HG02840 (cell line): ENCODE data around the gene DAB2.

ENCODE experiments used
- ATAC-seq: cut with Tn5 transposase; IDR thresholded peaks from one replicate; pipeline ENCODE4 v1.9.1; 2021; ENCODE audit warnings: mild to moderate bottlenecking, moderate library complexity, moderate number of reproducible peaks; ENCODE audit not compliant: unreplicated experiment, low FRiP score

The DAB2 gene

DNA sequence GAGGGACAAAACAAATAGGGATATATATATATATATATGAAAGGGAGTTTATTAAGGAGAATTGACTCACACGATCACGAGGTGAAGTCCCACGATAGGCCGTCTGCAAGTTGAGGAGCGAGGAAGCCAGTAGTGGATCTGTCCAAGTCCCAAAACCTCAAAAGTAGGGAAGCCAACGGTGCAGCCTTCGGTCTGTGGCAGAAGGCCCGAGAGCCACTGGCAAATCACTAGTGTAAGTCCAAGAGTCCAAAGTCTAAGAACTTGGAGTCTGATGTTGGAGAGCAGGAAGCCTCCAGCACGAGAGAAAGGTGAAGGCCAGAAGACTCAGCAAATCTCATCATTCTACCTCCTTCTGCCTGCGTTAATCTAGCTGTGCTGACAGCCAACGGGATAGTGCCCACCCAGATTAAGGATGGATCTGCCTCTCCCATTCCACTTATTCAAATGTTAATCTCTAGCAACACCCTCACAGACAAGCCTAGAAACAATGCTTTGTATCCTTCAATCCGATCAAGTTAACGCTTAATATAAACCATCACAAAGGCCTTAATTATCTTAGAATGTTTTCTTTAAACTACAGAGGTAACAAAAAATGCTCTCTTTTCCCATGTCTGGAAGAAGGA, 23.8 kb upstream of the DAB2 start:
- no peak for ATAC-seq

DNA sequence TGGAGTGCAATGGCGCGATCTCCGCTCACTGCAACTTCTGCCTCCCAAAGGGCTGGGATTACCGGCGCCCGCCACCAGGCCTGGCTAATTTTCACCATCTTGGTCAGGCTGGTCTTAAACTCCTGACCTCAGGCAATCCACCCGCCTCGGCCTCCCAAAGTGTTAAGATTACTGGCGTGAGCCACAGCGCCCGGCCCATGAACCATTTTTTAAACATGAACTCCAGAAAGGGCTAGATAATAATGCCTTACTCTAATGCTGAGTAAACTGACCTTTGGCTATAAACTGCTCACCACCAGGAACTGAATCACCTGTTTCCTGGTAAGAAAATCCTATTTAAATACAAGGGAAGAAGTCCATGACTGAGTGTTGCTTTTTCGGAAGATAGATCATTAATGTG, 23.2 kb upstream of the DAB2 start:
- no peak for ATAC-seq

DNA sequence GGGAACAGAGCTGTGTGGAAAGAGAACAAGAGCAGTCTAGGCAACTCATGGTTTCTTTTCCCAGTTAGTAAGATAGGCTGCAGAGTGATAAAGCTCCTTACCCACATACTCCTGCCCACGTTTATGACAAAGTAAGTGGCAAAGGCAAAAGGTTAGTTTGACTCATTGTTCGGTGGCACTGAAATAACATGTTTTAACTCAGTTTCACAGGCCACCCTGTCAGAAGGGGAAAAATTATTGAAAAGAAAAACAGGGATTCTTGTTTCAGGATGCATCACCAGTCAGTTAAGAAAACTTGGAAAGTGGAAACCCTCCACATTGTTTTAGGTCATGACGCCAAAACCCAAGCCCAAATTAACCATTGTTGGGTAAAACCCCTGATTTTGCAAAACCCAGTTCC, 22.3 kb upstream of the DAB2 start:
- no peak for ATAC-seq

DNA sequence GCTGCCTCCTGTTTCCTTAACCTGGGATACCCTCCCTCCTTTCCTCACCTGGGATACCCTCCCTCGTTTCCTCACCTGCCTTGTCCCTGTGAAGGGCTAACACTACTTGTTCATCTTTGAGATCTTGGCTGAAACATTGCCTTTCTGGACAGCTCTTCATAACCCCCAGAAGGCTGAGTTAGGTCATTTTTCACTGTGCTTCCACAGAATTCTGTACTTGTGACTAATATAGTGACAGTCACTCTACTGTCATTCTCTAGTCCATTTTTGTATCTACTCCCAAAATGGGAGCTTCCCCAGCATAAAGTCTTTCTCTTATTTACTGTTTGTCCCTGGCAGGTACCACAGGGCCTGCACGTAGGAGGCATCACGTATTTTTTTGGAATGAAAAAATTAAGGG, 21.5 kb upstream of the DAB2 start:
- ATAC-seq: no peak

DNA sequence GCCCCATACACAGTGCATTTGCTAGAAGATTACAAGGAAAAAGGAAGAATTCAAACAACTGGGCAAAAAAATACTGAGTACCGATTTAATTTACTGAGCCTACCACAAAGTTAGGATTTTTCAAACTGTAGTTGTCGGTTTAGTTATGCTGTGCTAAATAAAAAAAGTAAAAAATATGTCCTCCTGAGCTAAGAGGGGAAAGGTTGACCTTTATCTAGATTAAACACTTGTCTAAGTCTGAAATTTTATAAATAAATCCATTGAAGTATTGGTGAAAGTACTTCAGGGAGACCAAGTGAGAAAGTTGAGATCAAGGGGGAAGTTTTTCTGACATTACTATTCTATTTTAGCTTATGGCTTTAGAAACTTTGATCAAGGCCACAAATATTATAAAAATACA, 19.1 kb upstream of the DAB2 start:
- ATAC-seq: no peak

DNA sequence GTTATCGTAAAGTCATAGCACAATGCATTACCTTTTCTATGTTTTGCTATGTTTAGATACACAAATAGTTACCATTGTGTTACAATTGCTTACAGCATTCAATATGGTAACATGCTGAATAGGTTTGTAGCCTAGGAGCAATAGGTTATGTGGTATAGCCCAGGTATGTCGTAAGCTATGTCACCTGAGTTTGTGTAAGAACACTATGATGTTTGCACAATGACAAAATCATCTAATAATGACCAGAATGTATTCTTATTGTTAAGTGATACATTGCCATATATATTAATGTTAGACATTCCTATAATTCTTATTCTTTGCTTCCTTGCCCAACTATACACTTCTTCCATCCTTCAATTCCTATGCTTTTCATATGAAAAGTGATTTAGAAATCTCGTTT, 18.2 kb upstream of the DAB2 start:
- no peak for ATAC-seq

DNA sequence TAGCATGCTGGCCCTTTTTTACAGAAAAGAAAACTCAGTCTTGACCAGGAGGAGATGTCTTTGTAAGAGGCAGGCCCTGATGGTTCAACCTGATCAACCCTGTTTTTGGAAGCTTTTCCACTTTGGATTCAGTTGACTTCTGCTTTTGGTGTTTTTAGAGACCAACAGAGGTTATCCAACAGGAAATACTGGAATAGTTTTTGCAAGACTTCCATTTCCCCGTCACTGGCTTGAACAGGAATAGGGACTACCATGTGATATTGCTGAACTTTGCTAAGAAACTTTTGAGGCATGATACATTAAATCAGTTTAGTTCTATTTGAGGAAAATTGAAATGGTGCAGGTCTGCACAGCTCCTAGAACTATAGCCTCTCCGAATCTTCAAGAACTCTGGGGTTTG, 17.1 kb upstream of the DAB2 start:
- no peak for ATAC-seq

DNA sequence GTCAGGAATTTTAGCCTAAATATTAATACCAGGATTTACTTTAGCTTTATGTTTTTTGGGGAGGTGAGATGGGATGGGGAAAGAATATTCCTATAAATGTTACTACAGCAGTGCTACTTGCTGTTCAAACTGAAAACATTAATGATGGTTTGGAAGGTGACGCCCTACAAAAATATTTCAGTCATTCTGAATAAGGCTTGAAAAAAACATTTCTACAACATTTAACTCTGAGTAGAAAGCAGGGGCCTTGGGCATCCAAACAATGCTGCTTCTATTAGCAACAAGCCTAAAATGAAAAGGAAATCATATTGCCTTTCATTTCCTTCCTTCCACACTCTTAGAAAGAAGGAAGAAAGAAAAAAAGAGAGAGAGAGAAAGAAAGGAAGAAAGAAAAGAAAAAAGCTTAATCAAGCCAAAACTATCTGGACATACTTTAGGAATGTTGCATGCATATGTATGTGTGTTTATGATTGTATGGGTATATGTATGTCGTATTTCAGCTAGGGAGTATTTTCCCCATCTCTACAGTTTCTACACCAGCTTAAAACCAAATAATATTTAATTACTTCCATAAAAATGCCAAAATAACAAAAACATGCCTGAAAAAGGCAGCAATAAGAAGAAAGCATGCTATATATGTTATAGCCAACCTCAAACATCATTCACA, 16.3 kb upstream of the DAB2 start:
- ATAC-seq: no peak

DNA sequence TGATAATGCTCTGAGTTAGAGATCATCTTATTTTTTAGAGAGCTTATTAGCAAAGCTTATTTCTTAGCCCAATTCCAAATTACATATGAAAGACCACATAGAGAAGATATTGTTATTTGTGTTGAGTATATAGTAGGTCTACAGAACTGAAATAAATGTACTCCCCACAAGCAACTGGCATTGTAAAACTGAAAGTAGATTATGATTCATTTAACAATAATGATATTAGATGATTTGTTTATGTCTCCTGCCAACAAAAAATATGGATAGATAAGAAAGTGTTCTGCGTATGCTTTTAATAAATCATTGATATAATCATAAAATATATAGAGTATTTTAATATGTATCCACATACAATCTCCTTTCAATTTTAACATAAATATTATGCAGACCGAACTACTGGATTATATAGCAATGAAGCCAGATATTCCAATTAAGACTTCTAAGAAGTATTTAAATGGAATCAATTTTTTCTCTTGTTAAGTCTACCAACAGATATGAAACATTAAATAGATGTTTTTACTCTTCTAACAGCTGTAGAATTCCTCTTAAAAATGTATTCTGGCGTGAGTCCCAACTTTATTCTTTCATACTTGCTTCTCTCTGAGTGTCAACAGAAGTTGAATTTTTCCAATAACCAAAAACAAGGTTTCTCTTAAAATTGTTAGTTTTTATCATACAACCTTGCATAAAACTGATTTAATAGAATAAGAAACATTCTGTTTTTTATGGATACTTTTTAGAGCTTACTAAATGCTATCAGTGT, 15.6 kb upstream of the DAB2 start:
- ATAC-seq: no peak

DNA sequence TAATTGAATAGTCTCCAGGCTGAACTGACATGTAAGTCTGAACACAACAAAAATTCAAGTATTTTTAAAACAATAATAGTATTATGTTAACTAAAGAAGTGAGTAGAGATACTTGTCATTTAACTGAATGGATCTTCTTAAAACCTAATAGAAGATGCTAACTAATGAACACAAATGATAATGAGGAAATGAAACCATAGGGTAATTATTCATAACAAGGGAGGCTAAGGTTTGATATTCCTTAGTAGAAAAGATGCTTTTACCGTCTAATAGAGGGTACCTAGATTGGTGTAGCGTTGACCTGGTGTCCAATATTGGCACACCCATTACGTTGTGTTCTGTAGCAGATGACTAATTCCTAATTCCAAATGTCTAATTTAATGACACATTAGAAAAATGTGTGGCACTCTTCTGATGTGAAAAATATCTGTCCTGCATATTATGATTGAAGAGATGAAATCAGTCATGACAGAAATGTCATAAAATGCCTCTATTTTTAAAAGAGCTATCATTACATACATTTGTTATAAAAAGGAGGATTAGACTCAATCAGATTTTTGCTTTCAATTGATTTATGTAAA, 14.9 kb upstream of the DAB2 start:
- no peak for ATAC-seq

DNA sequence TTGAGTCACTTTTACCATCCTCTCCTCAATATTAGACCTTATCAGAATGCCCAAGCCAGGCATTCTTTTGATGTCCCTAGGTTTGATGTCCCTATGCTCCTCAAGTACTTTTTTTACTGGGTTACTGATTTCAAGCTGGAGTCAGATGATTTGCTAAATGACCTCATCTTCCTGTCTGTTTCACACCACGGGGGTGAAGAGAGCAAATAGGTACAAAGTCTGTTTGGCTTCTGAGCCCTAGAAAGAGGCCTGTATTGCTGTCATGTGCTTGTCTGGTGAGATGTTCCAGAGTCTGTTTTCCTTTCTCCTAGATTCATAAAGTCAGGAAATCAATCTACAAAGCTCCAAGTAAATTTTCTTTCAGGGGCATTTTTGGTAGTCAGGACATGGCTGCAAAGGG, 12.7 kb upstream of the DAB2 start:
- ATAC-seq: no peak

DNA sequence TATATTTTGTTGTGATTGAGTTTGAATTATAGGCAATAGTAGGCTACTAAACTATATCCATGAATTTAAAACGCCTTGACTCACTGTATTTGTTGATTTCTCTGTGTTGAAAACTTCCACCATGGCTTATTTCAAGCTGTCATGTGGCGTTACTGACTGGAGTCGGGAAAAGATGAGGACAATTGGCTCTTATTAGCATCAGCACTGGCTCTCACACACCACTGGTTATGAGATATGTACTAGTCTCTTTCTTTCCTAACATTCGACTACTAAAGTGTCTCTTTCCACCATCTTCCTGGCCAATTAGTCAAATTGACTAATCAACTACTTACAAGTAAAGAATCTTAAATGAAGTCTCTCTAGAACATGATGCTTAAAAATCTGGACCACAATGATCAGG, 9.1 kb upstream of the DAB2 start:
- ATAC-seq: no peak

DNA sequence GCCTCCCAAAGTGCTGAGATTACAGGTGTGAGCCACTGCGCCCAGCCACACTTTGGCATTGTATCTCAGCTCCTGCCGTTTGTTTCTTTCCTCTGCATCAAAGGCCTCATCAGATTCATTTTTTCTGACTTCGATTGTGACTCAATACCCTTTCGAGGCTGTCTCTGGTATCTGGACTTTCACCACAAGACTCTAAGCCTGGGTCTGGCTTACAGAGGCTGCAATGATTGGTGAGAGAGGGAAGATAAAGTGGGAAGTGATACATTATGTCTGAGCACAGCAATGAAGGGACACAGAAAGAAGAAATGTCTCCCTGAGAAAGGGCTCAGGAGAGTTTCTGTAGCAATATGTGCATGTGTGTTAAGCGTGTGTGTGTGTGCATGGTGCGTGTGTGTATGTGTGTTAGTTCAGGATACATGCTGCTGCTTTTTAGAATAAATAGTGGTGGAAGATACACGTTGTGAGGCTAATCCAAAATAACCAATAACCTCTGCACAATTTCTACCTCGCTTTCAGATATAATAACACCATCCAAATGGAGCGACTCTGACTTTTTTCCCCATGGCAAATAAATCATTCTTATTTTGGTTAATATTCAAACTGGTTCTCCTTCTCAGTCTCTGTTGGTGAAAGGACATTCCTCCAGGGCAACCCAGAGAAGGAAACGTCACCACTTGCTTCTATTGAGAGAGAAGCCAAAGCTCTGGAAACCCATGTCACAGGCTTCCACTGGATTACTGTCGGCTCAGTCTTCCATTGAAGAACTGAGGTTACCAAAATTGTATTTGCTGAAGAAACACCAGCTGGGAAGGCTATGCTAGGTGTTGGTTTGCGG, 8.1 kb upstream of the DAB2 start:
- no peak for ATAC-seq

DNA sequence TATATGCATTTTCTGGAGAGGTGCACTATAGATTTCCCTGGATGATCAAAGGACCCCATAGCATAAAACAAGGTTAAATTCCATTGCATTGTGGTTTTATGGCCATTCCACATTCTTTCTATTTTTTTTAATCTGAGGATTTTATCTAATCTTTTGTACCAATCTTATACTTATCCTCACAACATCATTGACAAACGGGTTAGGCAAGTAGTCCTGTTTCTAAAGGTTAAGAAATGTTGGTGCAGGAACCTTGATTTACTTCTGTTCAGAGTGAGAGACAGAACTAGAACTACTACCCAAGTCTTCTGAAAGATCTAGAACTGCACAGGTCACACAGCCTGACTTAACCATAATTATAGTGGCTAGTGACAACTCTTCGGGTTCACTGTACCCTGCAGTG, 5.7 kb upstream of the DAB2 start:
- no peak for ATAC-seq

DNA sequence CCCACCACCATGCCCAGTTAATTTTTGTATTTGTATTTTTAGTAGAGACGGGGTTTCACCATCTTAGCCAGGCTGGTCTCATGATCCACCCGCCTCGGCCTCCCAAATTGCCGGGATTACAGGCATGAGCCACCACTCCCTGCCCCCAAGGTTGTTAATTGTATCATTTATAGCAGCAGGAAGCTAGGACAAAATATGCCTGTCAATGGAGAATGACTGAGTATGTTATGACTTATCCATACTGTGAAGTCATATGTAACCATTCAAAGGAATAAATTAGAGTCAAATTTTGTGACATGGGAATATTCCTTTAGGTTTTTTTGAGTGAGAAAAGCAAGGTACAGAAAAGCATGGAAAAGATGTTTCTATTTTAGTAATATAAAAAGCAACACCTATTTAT, 3.9 kb upstream of the DAB2 start:
- no peak for ATAC-seq

DNA sequence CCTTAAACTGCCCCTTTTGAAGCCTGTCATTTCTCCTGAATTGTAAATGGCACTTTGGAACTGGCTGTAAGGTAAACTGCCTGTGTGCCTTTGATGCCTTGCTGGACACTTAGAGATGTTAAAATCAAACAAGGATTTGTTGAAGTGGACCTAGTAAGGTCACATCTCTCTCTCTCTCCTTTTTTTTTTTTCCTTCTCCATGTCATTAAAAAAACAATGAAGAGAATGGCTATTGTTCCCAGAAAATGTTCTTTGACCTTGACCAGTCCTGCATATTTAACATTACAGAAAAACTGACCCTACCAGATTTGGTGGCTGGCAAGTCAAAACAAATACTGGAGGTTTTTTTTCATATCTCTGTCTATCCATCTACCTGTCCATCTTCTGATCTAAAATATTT, 2.9 kb upstream of the DAB2 start:
- ATAC-seq: no peak

DNA sequence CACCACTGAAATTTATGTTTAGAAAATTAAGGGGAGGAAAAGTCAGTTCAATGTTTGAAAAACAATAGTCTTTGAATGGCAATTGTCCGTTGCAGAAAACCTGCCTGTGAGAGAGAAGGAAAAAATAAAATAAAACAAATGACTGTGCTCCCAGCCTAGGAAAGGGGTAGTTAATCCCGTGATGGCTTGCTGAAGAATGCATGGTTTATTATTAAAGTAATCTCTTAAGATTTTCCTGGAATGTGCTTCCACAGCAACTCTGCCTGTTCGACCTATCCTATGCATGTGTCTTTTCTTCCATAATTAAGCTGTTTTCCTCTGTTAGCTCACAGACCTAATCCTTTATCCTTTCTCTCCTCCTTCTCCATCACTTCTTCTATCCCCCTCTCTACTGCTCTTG, 2.4 kb upstream of the DAB2 start:
- ATAC-seq: no peak

DNA sequence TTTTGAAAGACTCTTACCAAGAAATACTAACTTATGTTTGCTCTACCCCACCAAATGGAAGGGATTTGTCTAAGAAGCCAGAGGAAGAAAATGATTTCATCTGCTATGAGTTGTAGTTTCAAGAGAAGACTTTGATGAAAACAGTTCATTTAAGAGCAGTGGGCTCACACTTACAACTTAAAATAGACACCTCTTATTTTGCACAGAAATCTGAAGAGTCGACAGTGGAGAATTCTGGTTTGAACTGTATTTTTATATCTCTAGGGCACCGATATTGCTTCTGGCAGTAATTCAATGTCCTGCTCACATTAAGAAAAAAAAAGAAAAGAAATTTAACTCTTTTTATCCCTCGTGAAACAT, 1.9 kb upstream of the DAB2 start:
- no peak for ATAC-seq

DNA sequence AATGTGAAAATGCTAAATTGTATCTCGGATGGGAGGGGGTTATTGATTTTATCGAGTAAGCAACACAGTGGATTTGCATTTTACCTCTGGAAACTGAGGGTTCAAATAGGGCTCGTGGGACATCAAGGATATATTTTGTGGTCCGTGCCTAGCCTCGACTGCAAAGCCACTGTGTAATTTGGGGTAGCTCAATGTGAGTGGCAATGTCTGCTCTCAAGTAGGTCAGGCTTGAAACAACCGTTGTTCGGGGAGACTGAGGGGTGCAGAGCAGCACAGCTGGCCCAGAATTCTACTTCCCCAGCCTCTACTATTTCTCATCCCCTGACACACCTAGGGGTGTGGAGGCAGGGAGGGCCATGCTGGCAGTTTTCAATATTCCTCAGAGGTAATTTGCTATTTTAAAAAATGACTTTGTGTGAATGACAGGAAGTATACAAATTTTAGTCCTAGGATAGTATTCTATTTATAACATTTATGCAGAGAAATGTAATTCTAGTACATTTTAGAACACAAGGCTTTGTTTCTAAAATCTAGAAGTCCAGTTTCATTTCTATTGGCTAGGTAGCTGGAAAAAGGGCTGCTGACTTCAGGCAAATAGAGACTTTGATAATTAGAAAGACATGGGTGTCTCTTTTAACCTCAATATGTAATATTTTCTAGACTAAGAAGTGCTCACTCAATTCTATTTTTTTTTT, 1.4 kb upstream of the DAB2 start:
- ATAC-seq: no peak

DNA sequence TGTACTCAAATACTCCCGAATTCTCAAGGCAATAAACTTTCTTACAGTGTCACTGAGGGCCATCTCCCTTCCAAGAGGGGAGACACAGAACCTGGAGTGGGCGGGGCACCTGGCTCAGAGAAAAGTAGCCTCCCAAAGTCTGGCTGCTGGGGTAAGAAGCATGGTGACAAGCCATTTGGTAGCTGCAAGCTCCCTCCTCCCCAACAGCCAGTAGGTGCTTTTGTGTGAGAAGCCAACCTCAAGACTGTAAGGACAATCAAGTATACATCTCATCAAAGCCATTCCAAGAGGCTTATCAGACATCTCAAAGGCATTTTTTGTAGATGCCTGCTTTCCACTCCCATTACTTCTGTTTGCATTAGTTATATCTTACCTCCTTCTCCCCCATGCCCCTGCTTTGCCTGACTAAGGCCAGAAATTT, 1.4 kb downstream of the DAB2 start:
- ATAC-seq: no peak
